ENCODE results near the gene SRP54.

The SRP54 gene
- 39.9 to 48.2 (median 41.8) reads per million in 3 donors for total RNA-seq

- H3K4me3 ChIP-seq (ENCODE audit: insufficient read depth, low read depth, low read length, poor library complexity, severe bottlenecking), result peak within 1 kb of the TSS; percentile 86
- no peaks in the 10 kb centered on the region for H3K36me3 ChIP-seq (ENCODE audit: control insufficient read depth, insufficient read depth, low read length)
- no peaks in the 10 kb centered on the region for H3K9me3 ChIP-seq (ENCODE audit: control insufficient read depth, low read length)
- DNase-seq, result peak; percentile 100
- peaks cover 5% of the 10 kb centered on the region for H3K4me1 ChIP-seq (ENCODE audit: control insufficient read depth, insufficient read depth, low read length, poor library complexity, severe bottlenecking)
- H3K27ac ChIP-seq (ENCODE audit: insufficient read depth, low read length, poor library complexity, severe bottlenecking), result peak within 1 kb of the TSS; percentile 98
- H3K27me3 ChIP-seq (replicated peaks; ENCODE audit: control insufficient read depth, insufficient read depth, low read length, poor library complexity, severe bottlenecking), result no peaks in the 10 kb centered on the region
Observed at GRCh38 chr14:34982421-34983147, at the start of gene SRP54. Gene SRP54 (plus strand): TSS chr14:34982992. CDS start chr14:34996710, 13,718 bp downstream.

DNA sequence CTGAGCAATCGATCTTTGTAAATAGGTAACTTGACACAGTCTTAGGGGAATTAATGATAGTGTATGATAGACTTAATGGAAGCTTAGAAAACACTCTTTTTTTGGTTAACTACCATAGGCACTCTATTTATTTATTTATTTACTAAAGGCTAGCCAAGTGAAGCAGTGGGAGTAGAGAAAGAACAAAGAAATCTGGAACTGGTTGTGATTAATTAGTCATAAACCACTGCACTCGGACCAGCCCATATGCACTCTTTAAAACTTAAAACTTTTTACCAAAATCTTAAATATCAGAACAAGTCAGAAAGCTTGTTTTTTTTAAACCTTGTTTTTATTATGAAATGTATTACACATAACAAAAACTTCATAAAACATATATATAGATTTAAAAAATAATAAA is 49.5 kb upstream of the SRP54 start:
- Histone ChIP-seq H3K27ac (ENCODE audit: insufficient read depth, low read length, poor library complexity, severe bottlenecking) (no peak overlapping the region), H3K27me3 (replicated peaks; ENCODE audit: control insufficient read depth, insufficient read depth, low read length, poor library complexity, severe bottlenecking) (no peaks in the 10 kb centered on the region), H3K36me3 (ENCODE audit: control insufficient read depth, insufficient read depth, low read length) (no peaks in the 10 kb centered on the region), H3K4me1 (ENCODE audit: control insufficient read depth, insufficient read depth, low read length, poor library complexity, severe bottlenecking) (peaks cover 16% of the 10 kb centered on the region), H3K9me3 (ENCODE audit: control insufficient read depth, low read length) (no peaks in the 10 kb centered on the region), H3K4me3 (ENCODE audit: insufficient read depth, low read depth, low read length, poor library complexity, severe bottlenecking) (no peak overlapping the region)
- DNase-seq, result no peak

- H3K27ac ChIP-seq (ENCODE audit: insufficient read depth, low read length, poor library complexity, severe bottlenecking), result no peak overlapping the region
- no peaks in the 10 kb centered on the region for H3K4me1 ChIP-seq (ENCODE audit: control insufficient read depth, insufficient read depth, low read length, poor library complexity, severe bottlenecking)
- no peak for DNase-seq
- H3K27me3 ChIP-seq (replicated peaks; ENCODE audit: control insufficient read depth, insufficient read depth, low read length, poor library complexity, severe bottlenecking), result no peaks in the 10 kb centered on the region
- no peak overlapping the region for H3K4me3 ChIP-seq (ENCODE audit: insufficient read depth, low read depth, low read length, poor library complexity, severe bottlenecking)
- no peaks in the 10 kb centered on the region for H3K36me3 ChIP-seq (ENCODE audit: control insufficient read depth, insufficient read depth, low read length)
- H3K9me3 ChIP-seq (ENCODE audit: control insufficient read depth, low read length), result no peaks in the 10 kb centered on the region
Observed at GRCh38 chr14:34935488-34935887, 47.3 kb upstream of the SRP54 start.

DNA sequence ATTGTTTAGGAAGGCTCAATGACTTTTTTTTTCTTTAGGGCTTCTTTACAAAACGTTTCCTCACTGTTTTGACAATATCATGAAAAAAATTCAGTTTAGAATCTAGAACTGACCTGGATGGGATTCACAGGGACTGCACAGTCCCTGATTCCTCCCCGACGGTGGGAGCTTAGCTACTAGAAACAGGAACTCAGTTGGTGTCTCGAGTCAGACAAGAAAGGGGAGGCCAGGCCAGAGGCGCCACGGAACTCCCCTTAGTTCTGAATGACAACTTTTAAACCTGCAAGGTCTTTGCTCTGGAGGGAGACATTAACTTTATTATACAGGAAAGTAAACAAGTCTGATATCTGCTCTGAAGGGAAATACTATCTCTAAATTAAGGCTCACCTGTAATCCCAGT is 45.4 kb upstream of the SRP54 start:
- Histone ChIP-seq H3K27me3 (replicated peaks; ENCODE audit: control insufficient read depth, insufficient read depth, low read length, poor library complexity, severe bottlenecking) (no peaks in the 10 kb centered on the region), H3K4me3 (ENCODE audit: insufficient read depth, low read depth, low read length, poor library complexity, severe bottlenecking) (no peak overlapping the region), H3K27ac (ENCODE audit: insufficient read depth, low read length, poor library complexity, severe bottlenecking) (no peak overlapping the region), H3K9me3 (ENCODE audit: control insufficient read depth, low read length) (no peaks in the 10 kb centered on the region), H3K36me3 (ENCODE audit: control insufficient read depth, insufficient read depth, low read length) (no peaks in the 10 kb centered on the region), H3K4me1 (ENCODE audit: control insufficient read depth, insufficient read depth, low read length, poor library complexity, severe bottlenecking) (no peaks in the 10 kb centered on the region)
- no peak for DNase-seq

DNA sequence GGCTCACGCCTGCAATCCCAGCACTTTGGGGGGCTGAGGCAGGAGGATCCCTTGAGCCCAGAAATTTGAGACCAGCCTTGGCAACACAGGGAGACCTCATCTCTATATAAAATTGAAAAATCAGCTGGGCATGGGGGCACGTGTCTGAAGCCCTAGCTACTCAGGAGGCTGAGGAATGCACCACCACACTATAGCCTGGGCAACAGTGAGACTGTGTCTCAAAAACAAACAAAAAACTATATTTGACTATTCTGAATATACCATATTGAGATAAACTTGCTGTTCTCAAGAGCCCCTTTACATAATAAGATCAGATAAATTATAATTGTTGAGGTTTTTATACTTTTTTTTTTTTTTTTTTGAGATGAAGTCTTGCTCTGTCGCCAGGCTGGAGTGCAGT is 44.9 kb upstream of the SRP54 start:
- Histone ChIP-seq H3K27ac (ENCODE audit: insufficient read depth, low read length, poor library complexity, severe bottlenecking) (no peak overlapping the region), H3K27me3 (replicated peaks; ENCODE audit: control insufficient read depth, insufficient read depth, low read length, poor library complexity, severe bottlenecking) (no peaks in the 10 kb centered on the region), H3K4me3 (ENCODE audit: insufficient read depth, low read depth, low read length, poor library complexity, severe bottlenecking) (no peak overlapping the region), H3K4me1 (ENCODE audit: control insufficient read depth, insufficient read depth, low read length, poor library complexity, severe bottlenecking) (no peaks in the 10 kb centered on the region), H3K36me3 (ENCODE audit: control insufficient read depth, insufficient read depth, low read length) (no peaks in the 10 kb centered on the region), H3K9me3 (ENCODE audit: control insufficient read depth, low read length) (no peaks in the 10 kb centered on the region)
- no peak for DNase-seq

GRCh38 chr14:34943506-34943905 is 39.3 kb upstream of the SRP54 start:
- Histone ChIP-seq H3K36me3 (ENCODE audit: control insufficient read depth, insufficient read depth, low read length) (no peaks in the 10 kb centered on the region), H3K4me1 (ENCODE audit: control insufficient read depth, insufficient read depth, low read length, poor library complexity, severe bottlenecking) (no peaks in the 10 kb centered on the region)

GRCh38 chr14:34944744-34945143 is 38.0 kb upstream of the SRP54 start:
- H3K4me3 ChIP-seq (ENCODE audit: insufficient read depth, low read depth, low read length, poor library complexity, severe bottlenecking), result no peak overlapping the region
- no peaks in the 10 kb centered on the region for H3K27me3 ChIP-seq (replicated peaks; ENCODE audit: control insufficient read depth, insufficient read depth, low read length, poor library complexity, severe bottlenecking)
- no peak overlapping the region for H3K27ac ChIP-seq (ENCODE audit: insufficient read depth, low read length, poor library complexity, severe bottlenecking)
- no peaks in the 10 kb centered on the region for H3K9me3 ChIP-seq (ENCODE audit: control insufficient read depth, low read length)
- no peaks in the 10 kb centered on the region for H3K4me1 ChIP-seq (ENCODE audit: control insufficient read depth, insufficient read depth, low read length, poor library complexity, severe bottlenecking)
- DNase-seq, result no peak
- H3K36me3 ChIP-seq (ENCODE audit: control insufficient read depth, insufficient read depth, low read length), result no peaks in the 10 kb centered on the region

More at GRCh38 chr14:34943506-34943905, 39.3 kb upstream of the SRP54 start:
- DNase-seq, result no peak
- H3K4me3 ChIP-seq (ENCODE audit: insufficient read depth, low read depth, low read length, poor library complexity, severe bottlenecking), result no peak overlapping the region
- H3K9me3 ChIP-seq (ENCODE audit: control insufficient read depth, low read length), result no peaks in the 10 kb centered on the region
- H3K27ac ChIP-seq (ENCODE audit: insufficient read depth, low read length, poor library complexity, severe bottlenecking), result no peak overlapping the region
- H3K27me3 ChIP-seq (replicated peaks; ENCODE audit: control insufficient read depth, insufficient read depth, low read length, poor library complexity, severe bottlenecking), result no peaks in the 10 kb centered on the region

DNA sequence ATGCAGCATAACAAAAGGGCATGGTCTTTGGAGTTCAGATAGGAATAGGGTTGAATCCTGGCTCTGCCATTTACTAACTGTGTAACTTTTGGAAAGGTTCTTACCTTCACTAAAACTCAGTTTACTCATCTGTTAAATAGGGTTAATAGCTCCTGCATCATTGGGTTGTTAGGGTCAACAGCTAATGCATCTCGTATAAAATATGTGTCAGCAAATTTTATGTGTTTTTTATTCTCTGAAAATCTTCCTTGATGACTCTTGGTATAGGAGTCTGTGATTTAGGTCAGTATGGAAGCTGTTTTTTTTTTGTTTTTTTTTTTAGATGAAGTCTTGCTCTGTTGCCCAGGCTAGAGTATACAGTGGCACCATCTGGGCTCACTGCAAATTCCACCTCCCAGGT is 36.1 kb upstream of the SRP54 start:
- Histone ChIP-seq H3K36me3 (ENCODE audit: control insufficient read depth, insufficient read depth, low read length) (no peaks in the 10 kb centered on the region), H3K27ac (ENCODE audit: insufficient read depth, low read length, poor library complexity, severe bottlenecking) (no peak overlapping the region), H3K4me3 (ENCODE audit: insufficient read depth, low read depth, low read length, poor library complexity, severe bottlenecking) (no peak overlapping the region), H3K9me3 (ENCODE audit: control insufficient read depth, low read length) (no peaks in the 10 kb centered on the region), H3K27me3 (replicated peaks; ENCODE audit: control insufficient read depth, insufficient read depth, low read length, poor library complexity, severe bottlenecking) (no peaks in the 10 kb centered on the region), H3K4me1 (ENCODE audit: control insufficient read depth, insufficient read depth, low read length, poor library complexity, severe bottlenecking) (no peaks in the 10 kb centered on the region)
- no peak for DNase-seq

- H3K36me3 ChIP-seq (ENCODE audit: control insufficient read depth, insufficient read depth, low read length), result peaks cover 23% of the 10 kb centered on the region
- no peaks in the 10 kb centered on the region for H3K27me3 ChIP-seq (replicated peaks; ENCODE audit: control insufficient read depth, insufficient read depth, low read length, poor library complexity, severe bottlenecking)
- H3K27ac ChIP-seq (ENCODE audit: insufficient read depth, low read length, poor library complexity, severe bottlenecking), result no peak overlapping the region
- H3K4me1 ChIP-seq (ENCODE audit: control insufficient read depth, insufficient read depth, low read length, poor library complexity, severe bottlenecking), result no peaks in the 10 kb centered on the region
- DNase-seq, result no peak
- H3K9me3 ChIP-seq (ENCODE audit: control insufficient read depth, low read length), result no peaks in the 10 kb centered on the region
- H3K4me3 ChIP-seq (ENCODE audit: insufficient read depth, low read depth, low read length, poor library complexity, severe bottlenecking), result no peak overlapping the region
Observed at GRCh38 chr14:34951286-34951685, 31.5 kb upstream of the SRP54 start.

- Histone ChIP-seq H3K27me3 (replicated peaks; ENCODE audit: control insufficient read depth, insufficient read depth, low read length, poor library complexity, severe bottlenecking) (no peaks in the 10 kb centered on the region), H3K4me1 (ENCODE audit: control insufficient read depth, insufficient read depth, low read length, poor library complexity, severe bottlenecking) (no peaks in the 10 kb centered on the region), H3K9me3 (ENCODE audit: control insufficient read depth, low read length) (no peaks in the 10 kb centered on the region), H3K36me3 (ENCODE audit: control insufficient read depth, insufficient read depth, low read length) (peaks cover 32% of the 10 kb centered on the region), H3K27ac (ENCODE audit: insufficient read depth, low read length, poor library complexity, severe bottlenecking) (no peak overlapping the region), H3K4me3 (ENCODE audit: insufficient read depth, low read depth, low read length, poor library complexity, severe bottlenecking) (no peak overlapping the region)
- no peak for DNase-seq
Observed at GRCh38 chr14:34956931-34957330, 25.9 kb upstream of the SRP54 start.

All from effector memory CD4-positive, alpha-beta T cell (primary cell).